A549 (cell line): ENCODE measurements around the gene ELOVL2. TPM values are rescaled to one million over a fixed set of nuclear protein-coding genes. Genes with fewer than 3 reads are reported as not detected.

Experiments used
- ATAC-seq, 2 experiments: fragments of 200-7000 bp in 1 of 2; fragments of >200 bp in 1 of 2; cut with Nextera tagmentation in 1 of 2; cut with Tn5 transposase in 1 of 2; 3 replicates each; pipeline versions ENCODE4 v1.8.0 to v1.9.1; 2018 to 2020; ENCODE audit warnings: mild to moderate bottlenecking in 1 of 2, moderate library complexity in 1 of 2
- CTCF ChIA-PET: fragments of 300-600 bp; sonication (Branson Sonifier 250); formaldehyde crosslinking; extraction: SDS; loops from one replicate; lab custom pipeline; 2021; ENCODE audit warnings: antibody characterized with exemption, inconsistent platforms; lab: Yijun Ruan, JAX
- POLR2A ChIA-PET: fragments of 350-600 bp; formaldehyde crosslinking; extraction: SDS; loops from one replicate; lab custom pipeline; 2021; ENCODE audit warnings: antibody characterized with exemption, inconsistent platforms; lab: Yijun Ruan, JAX
- DNase-seq, 2 experiments: peaks; one replicate each; pipeline versions ENCODE4 v3.0.0 to v3.0.0-alpha.2; 2011 to 2016; ENCODE audit warnings: low read depth in 1 of 2, low spot score in 1 of 2
- FAIRE-seq: peaks from 2 replicates; lab custom pipeline; 2011; peaks lifted over from hg19 to GRCh38; lab: Jason Lieb, UNC
- H3K27ac ChIP-seq, 2 experiments: fragments of >200 bp; sonication (Bioruptor Twin); formaldehyde crosslinking; 3 replicates each; pipeline ENCODE4 v1.5.1; 2016 to 2017
- H3K4me1 ChIP-seq: fragments of >200 bp; sonication (Bioruptor Twin); formaldehyde crosslinking; 3 replicates; pipeline ENCODE4 v1.6.1; 2016
- H3K4me2 ChIP-seq: fragments of >200 bp; sonication (Bioruptor Twin); formaldehyde crosslinking; 3 replicates; pipeline ENCODE4 v1.6.1; 2016
- H3K4me3 ChIP-seq: fragments of >200 bp; sonication (Bioruptor Twin); formaldehyde crosslinking; 3 replicates; pipeline ENCODE4 v1.5.1; 2016
- H3K9me3 ChIP-seq: fragments of >200 bp; sonication (Bioruptor Twin); formaldehyde crosslinking; 3 replicates; pipeline ENCODE4 v1.6.1; 2016
- CHD4 ChIP-seq: fragments of 200-600 bp; sonication (generic); IDR thresholded peaks from 2 replicates; pipeline ENCODE4 v1.6.1; 2016; ENCODE audit warnings: antibody characterized with exemption, mild to moderate bottlenecking, borderline replicate concordance
- EHF ChIP-seq: fragments of 250-450 bp; sonication (Bioruptor Pico); IDR thresholded peaks from 2 replicates; pipeline ENCODE4 v1.5.0; 2020; ENCODE audit warnings: mild to moderate bottlenecking
- EHMT2 ChIP-seq: fragments of 200-600 bp; sonication (generic); IDR thresholded peaks from 2 replicates; pipeline ENCODE4 v1.6.1; 2016; ENCODE audit warnings: antibody characterized with exemption, low read depth, mild to moderate bottlenecking, moderate library complexity
- FOSL2 ChIP-seq, 2 experiments: fragments of 450-650 bp in 1 of 2; fragments of >200 bp in 1 of 2; sonication (Bioruptor Twin) in 1 of 2; formaldehyde crosslinking; IDR thresholded peaks; 2 replicates each; pipeline versions ENCODE4 v1.5.0 to v1.6.1; 2016 to 2020; ENCODE audit warnings: mild to moderate bottlenecking in 1 of 2, moderate library complexity in 1 of 2
- GATA3 ChIP-seq: IDR thresholded peaks from 2 replicates; pipeline ENCODE4 v1.6.1; 2012; ENCODE audit warnings: borderline replicate concordance
- HDAC2 ChIP-seq: fragments of 200-600 bp; sonication (generic); IDR thresholded peaks from 2 replicates; pipeline ENCODE4 v1.6.1; 2016
- HOXA7 ChIP-seq: fragments of 250-450 bp; sonication (Bioruptor Pico); IDR thresholded peaks from 2 replicates; pipeline ENCODE4 v1.5.0; 2020; ENCODE audit warnings: mild to moderate bottlenecking, moderate library complexity
- HOXB5 ChIP-seq: fragments of 250-450 bp; sonication (Bioruptor Pico); IDR thresholded peaks from 2 replicates; pipeline ENCODE4 v1.5.0; 2020; ENCODE audit warnings: mild to moderate bottlenecking, moderate library complexity
- JUNB ChIP-seq: fragments of >200 bp; sonication (Bioruptor Twin); formaldehyde crosslinking; IDR thresholded peaks from 2 replicates; pipeline ENCODE4 v1.6.1; 2016
- MAFK ChIP-seq: fragments of 450-650 bp; IDR thresholded peaks from 2 replicates; pipeline ENCODE4 v1.6.1; 2014; ENCODE audit not compliant: partially characterized antibody
- MAZ ChIP-seq: fragments of 150-350 bp; IDR thresholded peaks from 2 replicates; pipeline ENCODE4 v1.6.1; 2014; ENCODE audit warnings: antibody characterized with exemption, low read depth, low read length, borderline replicate concordance
- NFE2L2 ChIP-seq: fragments of 150-350 bp; conservative IDR thresholded peaks from 2 replicates; pipeline ENCODE4 v1.6.1; 2014; ENCODE audit warnings: low read length
- POLR2A ChIP-seq: IDR thresholded peaks from 2 replicates; pipeline ENCODE4 v1.6.1; 2012; ENCODE audit warnings: mild to moderate bottlenecking, low read length
- RNF2 ChIP-seq: fragments of 200-600 bp; sonication (generic); IDR thresholded peaks from 2 replicates; pipeline ENCODE4 v1.6.1; 2016; ENCODE audit warnings: low read depth, mild to moderate bottlenecking, antibody characterized with exemption, moderate library complexity, borderline replicate concordance
- ZNF302 ChIP-seq: fragments of 250-450 bp; sonication (Bioruptor Pico); IDR thresholded peaks from 2 replicates; pipeline ENCODE4 v1.9.0; 2021; ENCODE audit warnings: inconsistent platforms, mild to moderate bottlenecking, moderate library complexity
- WGBS: methylation state at CpG from one replicate; pipeline ENCODE4 v1.1.6; 2017; ENCODE audit errors: missing lambda C conversion rate; 5-methylcytosine and 5-hydroxymethylcytosine counted together
- polyA plus RNA-seq, 4 experiments: library from polyadenylated mRNA; depleted of rRNA in 3 of 4; stranded (reverse); fragments of >200 nt; fragmentation: RNase III in 1 of 4; extraction: RNeasy Plus Mini Kit Qiagen cat#74134 plus additional on column Dnase treatment in 1 of 4; gene quantifications; 2 replicates in 3 of 4; 3 replicates in 1 of 4; pipeline ENCODE4 v1.2.3, GENCODE V29; 2011 to 2017
- TF ChIP-seq, protein P1 (sequence below): fragments of >200 bp; sonication (Bioruptor Twin); formaldehyde crosslinking; IDR thresholded peaks from 3 replicates; pipeline ENCODE4 v1.5.1; 2016
- TF ChIP-seq, protein P2 (sequence below): fragments of 200-600 bp; sonication (generic); IDR thresholded peaks from 2 replicates; pipeline ENCODE4 v1.6.1; 2016; ENCODE audit warnings: antibody characterized with exemption, mild to moderate bottlenecking, moderate library complexity
- TF ChIP-seq, protein P3 (sequence below): fragments of 250-450 bp; sonication (Bioruptor Pico); IDR thresholded peaks from 2 replicates; pipeline ENCODE4 v1.5.0; 2020; ENCODE audit warnings: low read depth, mild to moderate bottlenecking, moderate library complexity
- TF ChIP-seq, protein P4 (sequence below): IDR thresholded peaks from 2 replicates; pipeline ENCODE4 v1.6.1; 2012
- TF ChIP-seq, protein P5 (sequence below): IDR thresholded peaks from 2 replicates; pipeline ENCODE4 v1.6.1; 2012

Gene ELOVL2
- polyA plus RNA-seq, 2 of the 4 experiments (the other 2 are of a cell fraction): 12.4 to 15.5 TPM

DNA sequence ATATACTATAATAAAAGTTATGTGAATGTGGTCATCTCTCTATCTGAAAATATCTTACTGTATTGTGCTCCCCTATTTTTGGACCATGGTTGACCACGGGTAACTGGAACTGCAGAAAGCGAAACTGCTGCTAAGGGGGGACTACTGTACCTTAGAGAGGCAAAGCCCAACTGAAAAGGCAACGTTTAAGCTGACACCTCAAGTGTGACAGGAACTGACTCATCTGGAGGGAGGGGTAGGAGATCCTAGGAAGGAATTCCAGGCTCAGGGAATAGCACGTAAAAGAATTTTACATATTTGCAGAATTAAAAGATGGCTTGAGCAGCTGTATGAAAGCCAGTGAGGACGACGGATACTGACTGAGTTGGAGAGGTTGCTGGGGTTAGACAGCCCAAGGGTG is 34.8 kb downstream of the ELOVL2 start:
- POLR2A ChIA-PET: no interaction called here

DNA sequence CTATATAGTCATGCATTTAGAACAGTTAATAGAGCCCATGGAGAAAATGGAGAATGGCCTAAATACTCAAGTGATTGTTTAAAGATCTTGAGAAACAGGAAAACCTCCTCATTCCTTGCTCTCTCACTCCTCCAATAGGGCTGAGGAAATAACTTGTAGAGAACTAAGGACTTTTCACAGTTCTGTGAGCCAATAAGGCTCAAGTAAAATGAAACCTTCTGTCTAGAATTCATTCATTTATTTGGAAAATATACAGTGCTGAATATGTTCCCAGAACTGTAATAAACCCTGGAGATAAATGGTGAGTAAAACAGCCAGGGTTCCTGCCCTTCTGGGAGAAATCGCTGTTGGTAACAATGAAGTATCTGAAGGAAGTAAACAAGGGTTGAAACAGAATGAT is 35.3 kb downstream of the ELOVL2 start:
- FAIRE-seq (no peak), DNase-seq (no peak), ATAC-seq (no peak)
- Histone ChIP-seq H3K9me3 (no peaks in the 10 kb centered on the region), H3K4me3 (no peak overlapping the region), H3K4me2 (peak overlapping the region; percentile 71), H3K27ac (peak overlapping the region; percentile 38 to 79; a peak in 5 of 6 replicates), H3K4me1 (peaks cover 82% of the 10 kb centered on the region)
- TF ChIP-seq NFE2L2 (no peak), ZNF302 (CRISPR knock-in tag) (no peak)
- POLR2A ChIA-PET: no interaction called here
- CTCF ChIA-PET: interaction anchor here (1.0 to 3.2 kb wide), 4 partner anchors 57 to 567 kb away, joined by 3 to 9 read pairs (median 4); partner anchors contain the start of gene SYCP2L
- 78% methylated on average over 1 of the region's 1 CpG for WGBS

More for the DNA sequence above, 34.8 kb downstream of the ELOVL2 start:
- CTCF ChIA-PET: interaction anchor here (1.5 kb wide), 1 partner anchor 58 kb away, joined by 5 read pairs; no protein-coding TSS in a partner anchor
- FAIRE-seq: no peak
- H3K4me1 ChIP-seq: peaks cover 82% of the 10 kb centered on the region
- no peaks in the 10 kb centered on the region for H3K9me3 ChIP-seq
- peak in 1 of 2 experiments; percentile 28 for DNase-seq
- H3K4me3 ChIP-seq: no peak overlapping the region
- peak overlapping the region; percentile 38 to 79; a peak in 4 of 6 replicates for H3K27ac ChIP-seq
- peak in 1 of 2 experiments; percentile 11; a peak in 2 of 6 replicates for ATAC-seq
- WGBS: 18% methylated on average over 6 of the region's 6 CpGs
- TF ChIP-seq CHD4: no peak
- TF ChIP-seq MAZ: no peak
- no peak for TF ChIP-seq FOSL2 (IDR thresholded peaks at IDR 0.05)
- peak; percentile 36; the same call in 1 of the 2 replicates for TF ChIP-seq FOSL2 (CRISPR knock-in tag; IDR thresholded peaks at IDR 0.05)
- TF ChIP-seq, protein P1, sequence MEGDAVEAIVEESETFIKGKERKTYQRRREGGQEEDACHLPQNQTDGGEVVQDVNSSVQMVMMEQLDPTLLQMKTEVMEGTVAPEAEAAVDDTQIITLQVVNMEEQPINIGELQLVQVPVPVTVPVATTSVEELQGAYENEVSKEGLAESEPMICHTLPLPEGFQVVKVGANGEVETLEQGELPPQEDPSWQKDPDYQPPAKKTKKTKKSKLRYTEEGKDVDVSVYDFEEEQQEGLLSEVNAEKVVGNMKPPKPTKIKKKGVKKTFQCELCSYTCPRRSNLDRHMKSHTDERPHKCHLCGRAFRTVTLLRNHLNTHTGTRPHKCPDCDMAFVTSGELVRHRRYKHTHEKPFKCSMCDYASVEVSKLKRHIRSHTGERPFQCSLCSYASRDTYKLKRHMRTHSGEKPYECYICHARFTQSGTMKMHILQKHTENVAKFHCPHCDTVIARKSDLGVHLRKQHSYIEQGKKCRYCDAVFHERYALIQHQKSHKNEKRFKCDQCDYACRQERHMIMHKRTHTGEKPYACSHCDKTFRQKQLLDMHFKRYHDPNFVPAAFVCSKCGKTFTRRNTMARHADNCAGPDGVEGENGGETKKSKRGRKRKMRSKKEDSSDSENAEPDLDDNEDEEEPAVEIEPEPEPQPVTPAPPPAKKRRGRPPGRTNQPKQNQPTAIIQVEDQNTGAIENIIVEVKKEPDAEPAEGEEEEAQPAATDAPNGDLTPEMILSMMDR: no peak
- peak overlapping the region; percentile 71 for H3K4me2 ChIP-seq

DNA sequence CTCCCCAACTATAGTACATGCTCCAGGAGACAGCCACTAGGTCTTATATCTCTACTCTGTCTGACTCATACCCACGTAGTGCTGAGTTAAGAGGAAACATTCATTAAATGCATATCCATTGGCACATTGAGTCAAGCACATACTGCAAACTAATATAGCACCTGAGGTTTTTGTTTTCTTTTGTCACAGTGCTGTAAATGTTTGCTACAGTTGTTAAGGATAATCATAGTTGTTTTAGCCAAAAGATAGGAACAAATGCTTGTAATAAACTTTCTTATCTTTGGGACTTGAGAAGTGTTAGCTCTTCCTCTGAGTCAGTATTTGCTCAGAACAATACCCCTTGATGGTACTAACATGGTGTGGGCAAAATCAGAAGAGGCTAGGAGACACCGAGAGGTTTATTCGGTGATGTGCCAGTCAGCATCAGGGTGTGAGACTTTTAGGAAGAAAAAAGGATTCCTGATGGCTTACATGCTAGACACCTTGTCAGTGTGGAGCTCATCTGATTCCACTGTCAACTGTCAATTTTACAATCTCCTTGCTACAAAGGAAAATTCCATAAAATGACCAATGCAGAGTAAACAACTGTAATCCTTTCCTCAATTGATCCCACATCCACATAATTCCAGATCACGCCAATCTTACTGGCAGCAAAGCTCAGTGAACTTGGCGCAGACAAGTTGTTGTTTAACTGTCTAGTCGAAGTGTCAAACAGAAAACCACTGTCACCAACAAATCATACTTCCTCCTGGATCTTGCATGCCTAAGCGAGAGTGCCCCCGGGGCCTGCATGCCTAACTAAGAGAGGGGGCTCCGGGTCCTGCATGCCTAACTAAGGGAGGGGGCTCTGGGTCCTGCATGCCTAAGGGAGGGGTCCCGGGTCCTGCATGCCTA is 36.1 kb downstream of the ELOVL2 start:
- FAIRE-seq: no peak
- H3K4me1 ChIP-seq: peaks cover 74% of the 10 kb centered on the region

DNA sequence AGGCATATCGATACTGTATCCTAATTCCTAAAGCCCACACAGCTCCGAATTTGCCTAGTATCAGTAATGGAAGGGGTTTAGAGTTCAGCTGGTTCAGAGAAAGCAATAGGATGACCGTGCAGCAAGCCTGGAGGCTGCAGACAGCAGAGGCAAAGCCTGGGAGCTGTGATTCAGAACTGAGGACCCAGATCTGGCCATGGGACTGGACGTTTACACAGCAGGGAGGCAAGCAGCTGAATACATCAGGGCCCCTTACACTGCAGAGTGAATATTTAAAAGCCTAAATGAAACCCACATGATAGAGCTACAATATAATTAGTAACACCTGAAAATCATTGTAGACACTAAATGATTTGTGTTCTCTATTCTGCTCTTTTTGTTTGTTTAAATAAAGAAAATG is 38.0 kb downstream of the ELOVL2 start:
- WGBS: 56% methylated on average over 4 of the region's 4 CpGs
- no peak for FAIRE-seq
- Histone ChIP-seq H3K4me1 (peaks cover 59% of the 10 kb centered on the region), H3K9me3 (no peaks in the 10 kb centered on the region), H3K4me2 (no peak overlapping the region), H3K27ac (peak overlapping the region in 1 of 2 experiments; percentile 66; a peak in 2 of 6 replicates), H3K4me3 (no peak overlapping the region)
- CTCF ChIA-PET: interaction anchor here (0.5 to 3.2 kb wide), 5 partner anchors 55 to 527 kb away, joined by 3 to 9 read pairs (median 3); partner anchors contain the start of gene SYCP2L
- ATAC-seq: no peak
- DNase-seq: no peak
- POLR2A ChIA-PET: no interaction called here
- TF ChIP-seq CHD4 (no peak), HOXA7 (CRISPR knock-in tag) (no peak), POLR2A (no peak), EHMT2 (no peak), HDAC2 (no peak), HOXB5 (CRISPR knock-in tag) (no peak), EHF (CRISPR knock-in tag) (no peak)
- TF ChIP-seq, protein P2, sequence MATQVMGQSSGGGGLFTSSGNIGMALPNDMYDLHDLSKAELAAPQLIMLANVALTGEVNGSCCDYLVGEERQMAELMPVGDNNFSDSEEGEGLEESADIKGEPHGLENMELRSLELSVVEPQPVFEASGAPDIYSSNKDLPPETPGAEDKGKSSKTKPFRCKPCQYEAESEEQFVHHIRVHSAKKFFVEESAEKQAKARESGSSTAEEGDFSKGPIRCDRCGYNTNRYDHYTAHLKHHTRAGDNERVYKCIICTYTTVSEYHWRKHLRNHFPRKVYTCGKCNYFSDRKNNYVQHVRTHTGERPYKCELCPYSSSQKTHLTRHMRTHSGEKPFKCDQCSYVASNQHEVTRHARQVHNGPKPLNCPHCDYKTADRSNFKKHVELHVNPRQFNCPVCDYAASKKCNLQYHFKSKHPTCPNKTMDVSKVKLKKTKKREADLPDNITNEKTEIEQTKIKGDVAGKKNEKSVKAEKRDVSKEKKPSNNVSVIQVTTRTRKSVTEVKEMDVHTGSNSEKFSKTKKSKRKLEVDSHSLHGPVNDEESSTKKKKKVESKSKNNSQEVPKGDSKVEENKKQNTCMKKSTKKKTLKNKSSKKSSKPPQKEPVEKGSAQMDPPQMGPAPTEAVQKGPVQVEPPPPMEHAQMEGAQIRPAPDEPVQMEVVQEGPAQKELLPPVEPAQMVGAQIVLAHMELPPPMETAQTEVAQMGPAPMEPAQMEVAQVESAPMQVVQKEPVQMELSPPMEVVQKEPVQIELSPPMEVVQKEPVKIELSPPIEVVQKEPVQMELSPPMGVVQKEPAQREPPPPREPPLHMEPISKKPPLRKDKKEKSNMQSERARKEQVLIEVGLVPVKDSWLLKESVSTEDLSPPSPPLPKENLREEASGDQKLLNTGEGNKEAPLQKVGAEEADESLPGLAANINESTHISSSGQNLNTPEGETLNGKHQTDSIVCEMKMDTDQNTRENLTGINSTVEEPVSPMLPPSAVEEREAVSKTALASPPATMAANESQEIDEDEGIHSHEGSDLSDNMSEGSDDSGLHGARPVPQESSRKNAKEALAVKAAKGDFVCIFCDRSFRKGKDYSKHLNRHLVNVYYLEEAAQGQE: no peak
- TF ChIP-seq, protein P3, sequence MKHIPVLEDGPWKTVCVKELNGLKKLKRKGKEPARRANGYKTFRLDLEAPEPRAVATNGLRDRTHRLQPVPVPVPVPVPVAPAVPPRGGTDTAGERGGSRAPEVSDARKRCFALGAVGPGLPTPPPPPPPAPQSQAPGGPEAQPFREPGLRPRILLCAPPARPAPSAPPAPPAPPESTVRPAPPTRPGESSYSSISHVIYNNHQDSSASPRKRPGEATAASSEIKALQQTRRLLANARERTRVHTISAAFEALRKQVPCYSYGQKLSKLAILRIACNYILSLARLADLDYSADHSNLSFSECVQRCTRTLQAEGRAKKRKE: no peak

More for the DNA sequence above, 36.1 kb downstream of the ELOVL2 start:
- peak overlapping the region; percentile 71 for H3K4me2 ChIP-seq
- H3K4me3 ChIP-seq: no peak overlapping the region
- H3K27ac ChIP-seq: peak overlapping the region; percentile 38 to 79
- DNase-seq (peak; percentile 19 to 53), ATAC-seq (peak; percentile 72 to 80)
- TF ChIP-seq FOSL2 (IDR thresholded peaks at IDR 0.05) (no peak), FOSL2 (CRISPR knock-in tag; IDR thresholded peaks at IDR 0.05) (peak; percentile 59; the same call in 1 of the 2 replicates), RNF2 (no peak), JUNB (peak; percentile 50; the same call in 1 of the 2 replicates), GATA3 (peak; percentile 82; the same call in 1 of the 2 replicates), MAFK (peak; percentile 30)
- TF ChIP-seq, protein P4, sequence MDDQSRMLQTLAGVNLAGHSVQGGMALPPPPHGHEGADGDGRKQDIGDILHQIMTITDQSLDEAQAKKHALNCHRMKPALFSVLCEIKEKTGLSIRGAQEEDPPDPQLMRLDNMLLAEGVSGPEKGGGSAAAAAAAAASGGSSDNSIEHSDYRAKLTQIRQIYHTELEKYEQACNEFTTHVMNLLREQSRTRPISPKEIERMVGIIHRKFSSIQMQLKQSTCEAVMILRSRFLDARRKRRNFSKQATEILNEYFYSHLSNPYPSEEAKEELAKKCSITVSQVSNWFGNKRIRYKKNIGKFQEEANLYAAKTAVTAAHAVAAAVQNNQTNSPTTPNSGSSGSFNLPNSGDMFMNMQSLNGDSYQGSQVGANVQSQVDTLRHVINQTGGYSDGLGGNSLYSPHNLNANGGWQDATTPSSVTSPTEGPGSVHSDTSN: no peak
- TF ChIP-seq, protein P5, sequence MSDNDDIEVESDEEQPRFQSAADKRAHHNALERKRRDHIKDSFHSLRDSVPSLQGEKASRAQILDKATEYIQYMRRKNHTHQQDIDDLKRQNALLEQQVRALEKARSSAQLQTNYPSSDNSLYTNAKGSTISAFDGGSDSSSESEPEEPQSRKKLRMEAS: peak; percentile 54; the same call in 1 of the 2 replicates
- 7% methylated on average over 8 of the region's 10 CpGs for WGBS
- ChIA-PET CTCF (interaction anchor here (1.0 to 3.2 kb wide), 4 partner anchors 53 to 568 kb away, joined by 3 to 9 read pairs (median 3); partner anchors contain the start of gene SYCP2L), POLR2A (no interaction called here)
- no peaks in the 10 kb centered on the region for H3K9me3 ChIP-seq
